HUDEP-2 (cell line): Measurements from ENCODE around the gene RGPD8.

Source experiments
- DNase-seq, 76 experiments: peaks; one replicate each; lab custom pipeline; 2025; ENCODE audit not compliant: unreplicated experiment in 76 of 76; lab: John Stamatoyannopoulos, UW

Gene RGPD8

DNA sequence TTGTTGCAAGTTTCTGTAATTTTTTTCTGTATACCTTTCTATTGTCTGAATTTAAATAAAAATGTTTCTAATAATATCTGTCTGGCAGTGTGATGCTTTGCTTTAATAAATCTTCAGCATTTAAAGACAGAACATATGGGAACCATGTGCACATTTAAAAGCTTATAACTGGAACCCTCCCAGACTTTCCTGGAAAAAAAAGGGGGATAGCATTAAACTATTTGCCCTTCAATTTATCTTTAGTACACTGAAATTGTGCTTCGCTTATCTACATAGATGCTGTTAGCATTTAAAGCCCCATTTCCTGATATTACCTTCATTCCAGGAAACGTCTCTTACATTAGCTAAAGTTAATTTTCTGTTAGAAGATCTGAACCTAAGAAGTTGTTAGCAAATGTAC, 93.5 kb downstream of the RGPD8 start:
- peak in 2 of 76 experiments; percentile 8 to 14 for DNase-seq

DNA sequence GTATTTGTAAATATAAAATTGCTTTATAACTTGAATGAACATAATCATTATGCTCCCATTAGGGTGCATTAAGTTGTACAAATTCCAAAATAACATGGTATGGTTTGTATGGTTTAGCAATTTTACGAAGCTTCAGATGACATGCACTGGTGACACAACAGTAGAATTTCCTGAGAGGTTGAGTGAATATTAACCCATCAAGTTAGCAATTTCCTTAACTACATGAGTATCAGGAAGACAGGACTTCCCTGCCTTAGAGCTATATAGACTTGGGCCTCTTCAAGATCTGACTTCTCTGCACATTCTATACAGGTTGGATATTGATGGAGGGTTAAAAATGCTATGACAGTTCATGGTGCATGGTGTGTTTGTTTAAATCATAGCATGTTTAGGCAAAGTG, 97.8 kb downstream of the RGPD8 start:
- DNase-seq, result no peak

- no peak for DNase-seq
These were observed 101.2 kb downstream of the RGPD8 start for GRCh38 chr2:112332123-112332696.

GRCh38 chr2:112322919-112323318, 110.5 kb downstream of the RGPD8 start:
- no peak for DNase-seq

DNA sequence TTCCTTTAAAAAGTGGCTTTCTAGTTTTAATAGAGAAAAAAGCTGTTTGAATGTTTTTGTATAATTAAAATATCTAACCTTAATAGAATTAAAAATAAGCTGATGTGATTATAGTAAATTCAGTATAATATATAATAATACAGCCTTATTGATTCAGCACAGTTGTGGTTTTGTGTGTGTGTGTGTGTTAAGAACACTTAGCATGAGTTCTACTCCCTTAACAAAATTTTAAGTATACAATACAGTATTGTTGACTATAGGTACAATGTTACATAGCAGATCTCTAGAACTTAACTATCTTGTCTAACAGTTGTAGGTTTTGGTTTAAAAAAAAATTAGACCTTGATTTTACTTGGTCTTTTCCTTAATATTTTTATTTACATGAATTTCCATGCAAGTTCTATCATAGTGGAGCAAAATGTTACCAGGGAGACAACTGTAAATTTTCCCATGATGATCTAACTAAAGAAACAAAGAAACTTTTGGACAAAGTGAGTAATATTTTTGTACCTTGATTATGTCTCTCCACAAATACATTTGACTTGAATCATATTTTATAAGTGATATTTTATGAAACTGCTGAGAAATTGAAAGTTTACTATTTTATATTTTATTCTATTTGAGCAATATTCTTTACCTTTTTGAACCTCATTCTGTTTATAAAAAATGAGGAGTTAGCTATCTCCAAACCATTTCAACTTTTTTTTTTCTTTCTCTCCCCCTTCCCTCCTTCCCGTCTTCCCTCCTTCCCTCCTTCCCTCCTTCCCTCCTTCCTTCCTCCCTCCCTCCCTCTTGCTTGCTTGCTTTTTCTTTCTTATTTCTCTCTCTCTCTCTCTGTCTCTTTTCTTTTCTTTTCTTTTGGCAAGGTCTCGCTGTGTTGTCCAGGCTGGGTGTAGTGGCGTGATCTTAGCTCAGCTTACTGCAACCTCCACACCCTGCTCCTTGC, 111.8 kb downstream of the RGPD8 start:
- no peak for DNase-seq
